ENCODE measurements around the gene MAPKAP1.

GRCh38 chr9:125492719-125493118 lies 214.3 kb downstream of the MAPKAP1 start:
- TF ChIP-seq CTCF (IDR thresholded peaks at IDR 0.05; ENCODE audit: insufficient read depth, low read length) (no peak), POLR2AphosphoS5 (IDR thresholded peaks at IDR 0.05; ENCODE audit: low read depth) (no peak)

Measured in HL-60 (cell line).